ENCODE results near the gene CSN3. TPM values are rescaled to one million over a fixed set of nuclear protein-coding genes. Genes with fewer than 3 reads are reported as not detected.
"Not testable (repeated sequence)": the region's sequence is repeated elsewhere in the genome, so short reads cannot be mapped to it uniquely, and the experiment has no call there.

CSN3 gene
- total and polyA plus RNA-seq, 2 donors: 0.43 TPM; not detected in 1

GRCh38 chr4:70221818-70222217, 20.6 kb upstream of the CSN3 start:
- not testable (repeated sequence) for H3K9me3 ChIP-seq (ENCODE audit: control insufficient read depth in 2 of 2, insufficient read depth in 1 of 2, low read length in 1 of 2); H3K4me1 ChIP-seq (ENCODE audit: control insufficient read depth in 2 of 2, insufficient read depth in 2 of 2, low read length in 2 of 2); DNase-seq (ENCODE audit: low read depth in 6 of 9, low spot score in 9 of 9); H3K27me3 ChIP-seq (ENCODE audit: control insufficient read depth in 2 of 2, insufficient read depth in 1 of 2, low read length in 1 of 2); H3K27ac ChIP-seq (ENCODE audit: low read depth in 1 of 2, low read length in 1 of 2); H3K36me3 ChIP-seq (ENCODE audit: control insufficient read depth in 2 of 2, insufficient read depth in 2 of 2, low read length in 1 of 2); H3K4me3 ChIP-seq (ENCODE audit: low read length in 2 of 2)

- Histone ChIP-seq H3K27ac (ENCODE audit: low read depth in 1 of 2, low read length in 1 of 2) (no peak within 1 kb of the TSS), H3K4me3 (ENCODE audit: low read length in 2 of 2) (no peak within 1 kb of the TSS), H3K27me3 (ENCODE audit: control insufficient read depth in 2 of 2, insufficient read depth in 1 of 2, low read length in 1 of 2) (no peaks in the 10 kb centered on the region), H3K9me3 (ENCODE audit: control insufficient read depth in 2 of 2, insufficient read depth in 1 of 2, low read length in 1 of 2) (no peaks in the 10 kb centered on the region), H3K4me1 (ENCODE audit: control insufficient read depth in 2 of 2, insufficient read depth in 2 of 2, low read length in 2 of 2) (no peaks in the 10 kb centered on the region), H3K36me3 (ENCODE audit: control insufficient read depth in 2 of 2, insufficient read depth in 2 of 2, low read length in 1 of 2) (no peaks in the 10 kb centered on the region)
- 86% methylated on average over 2 of the region's 2 CpGs for WGBS
- DNase-seq (ENCODE audit: low read depth in 6 of 9, low spot score in 9 of 9): no peak
These were observed 16.6 kb upstream of the CSN3 start, which contains the start of gene FDCSP for GRCh38 chr4:70225824-70226223. FDCSP (plus strand) TSS chr4:70226124; CDS start chr4:70231195, 5,071 bp downstream.

DNA sequence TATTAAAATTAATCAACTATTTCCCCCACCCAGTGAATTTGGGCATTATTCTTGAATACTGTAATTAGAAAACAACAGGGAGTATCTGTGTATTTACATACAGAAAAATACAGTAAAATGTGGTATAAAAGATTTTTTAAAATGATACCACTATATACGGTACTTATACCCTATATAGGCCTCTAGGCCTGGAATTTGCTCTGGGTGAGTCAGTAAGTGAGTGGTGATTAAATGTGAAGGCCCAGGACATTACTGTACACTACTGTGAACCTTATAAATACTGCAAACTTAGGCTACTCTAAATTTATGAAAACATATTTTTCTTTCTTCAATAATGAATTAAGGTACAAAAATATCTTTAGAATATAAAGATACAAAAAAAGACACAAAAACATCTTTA, 6.3 kb upstream of the CSN3 start:
- WGBS: 91% methylated on average over 1 of the region's 1 CpG
- Histone ChIP-seq H3K9me3 (ENCODE audit: control insufficient read depth in 2 of 2, insufficient read depth in 1 of 2, low read length in 1 of 2) (no peaks in the 10 kb centered on the region), H3K27me3 (ENCODE audit: control insufficient read depth in 2 of 2, insufficient read depth in 1 of 2, low read length in 1 of 2) (no peaks in the 10 kb centered on the region), H3K4me1 (ENCODE audit: control insufficient read depth in 2 of 2, insufficient read depth in 2 of 2, low read length in 2 of 2) (no peaks in the 10 kb centered on the region), H3K36me3 (ENCODE audit: control insufficient read depth in 2 of 2, insufficient read depth in 2 of 2, low read length in 1 of 2) (no peaks in the 10 kb centered on the region), H3K27ac (ENCODE audit: low read depth in 1 of 2, low read length in 1 of 2) (no peak overlapping the region), H3K4me3 (ENCODE audit: low read length in 2 of 2) (no peak overlapping the region)
- DNase-seq (ENCODE audit: low read depth in 6 of 9, low spot score in 9 of 9): no peak

- Histone ChIP-seq H3K9me3 (ENCODE audit: control insufficient read depth in 2 of 2, insufficient read depth in 1 of 2, low read length in 1 of 2) (no peaks in the 10 kb centered on the region), H3K4me3 (ENCODE audit: low read length in 2 of 2) (no peak overlapping the region), H3K27me3 (ENCODE audit: control insufficient read depth in 2 of 2, insufficient read depth in 1 of 2, low read length in 1 of 2) (no peaks in the 10 kb centered on the region), H3K36me3 (ENCODE audit: control insufficient read depth in 2 of 2, insufficient read depth in 2 of 2, low read length in 1 of 2) (no peaks in the 10 kb centered on the region), H3K27ac (ENCODE audit: low read depth in 1 of 2, low read length in 1 of 2) (no peak overlapping the region), H3K4me1 (ENCODE audit: control insufficient read depth in 2 of 2, insufficient read depth in 2 of 2, low read length in 2 of 2) (no peaks in the 10 kb centered on the region)
- no peak for DNase-seq (ENCODE audit: low read depth in 6 of 9, low spot score in 9 of 9)
- 54% methylated on average over 3 of the region's 3 CpGs for WGBS
These were observed 3.1 kb upstream of the CSN3 start for GRCh38 chr4:70239131-70239883.

DNA sequence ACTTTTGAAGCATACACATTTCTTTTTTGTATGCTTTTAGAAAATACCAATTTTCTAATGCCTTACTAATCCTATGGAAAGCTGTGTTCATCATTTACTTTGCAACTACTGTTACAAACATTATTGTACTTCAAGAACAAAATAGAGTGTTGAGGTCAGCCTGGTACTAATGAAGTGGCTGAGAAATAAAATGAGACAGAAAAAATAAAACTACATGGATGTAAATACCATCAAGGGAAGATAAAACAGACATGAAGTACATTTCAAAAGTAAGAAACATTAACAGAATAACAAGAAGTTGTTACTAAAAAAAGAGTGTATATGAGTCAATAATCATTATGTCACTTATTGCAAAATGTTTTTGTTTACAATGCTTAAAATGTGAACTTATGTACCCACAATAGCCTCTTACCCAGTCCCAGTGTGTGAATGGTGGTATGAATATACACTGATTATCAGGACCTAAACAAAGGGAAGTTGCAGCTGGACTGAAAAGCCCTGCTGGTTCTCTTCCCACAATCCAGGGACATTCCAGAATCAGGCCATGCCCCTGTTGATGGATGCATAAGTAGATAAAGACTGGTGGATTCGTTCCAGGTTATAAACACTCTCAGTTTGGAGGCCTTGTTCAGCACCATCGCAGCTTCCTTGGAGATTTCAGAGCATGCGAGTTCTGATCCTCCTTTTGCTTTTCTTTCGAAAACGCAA, 2.4 kb upstream of the CSN3 start:
- 80% methylated on average over 5 of the region's 5 CpGs for whole genome bisulfite sequencing
- Histone ChIP-seq H3K9me3 (ENCODE audit: control insufficient read depth in 2 of 2, insufficient read depth in 1 of 2, low read length in 1 of 2) (no peaks in the 10 kb centered on the region), H3K27ac (ENCODE audit: low read depth in 1 of 2, low read length in 1 of 2) (no peak overlapping the region), H3K27me3 (ENCODE audit: control insufficient read depth in 2 of 2, insufficient read depth in 1 of 2, low read length in 1 of 2) (no peaks in the 10 kb centered on the region), H3K4me3 (ENCODE audit: low read length in 2 of 2) (no peak overlapping the region), H3K4me1 (ENCODE audit: control insufficient read depth in 2 of 2, insufficient read depth in 2 of 2, low read length in 2 of 2) (no peaks in the 10 kb centered on the region), H3K36me3 (ENCODE audit: control insufficient read depth in 2 of 2, insufficient read depth in 2 of 2, low read length in 1 of 2) (no peaks in the 10 kb centered on the region)
- no peak for DNase-seq (ENCODE audit: low read depth in 6 of 9, low spot score in 9 of 9)

DNA sequence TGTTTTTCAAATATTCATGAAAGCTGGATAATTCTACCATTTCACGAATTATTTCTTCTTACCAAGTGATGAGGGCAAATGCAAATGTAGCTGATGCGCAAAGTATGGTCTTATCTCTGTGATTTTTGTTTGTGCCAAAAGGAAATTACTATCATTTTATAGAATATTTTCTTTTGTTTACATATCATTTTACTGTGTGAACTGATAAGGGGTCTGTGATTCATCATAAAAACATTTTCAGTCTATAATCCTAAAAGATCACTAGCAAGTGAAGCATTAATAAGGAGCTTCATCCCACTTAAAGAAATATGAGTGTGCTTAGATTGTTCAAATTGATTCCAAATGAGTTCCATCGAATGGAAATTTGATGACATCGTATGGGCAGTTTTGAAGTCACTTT, 694 bp downstream of the CSN3 start:
- 83% methylated on average over 4 of the region's 4 CpGs for WGBS
- Histone ChIP-seq H3K27ac (ENCODE audit: low read depth in 1 of 2, low read length in 1 of 2) (no peak overlapping the region), H3K36me3 (ENCODE audit: control insufficient read depth in 2 of 2, insufficient read depth in 2 of 2, low read length in 1 of 2) (no peaks in the 10 kb centered on the region), H3K4me3 (ENCODE audit: low read length in 2 of 2) (no peak overlapping the region), H3K27me3 (ENCODE audit: control insufficient read depth in 2 of 2, insufficient read depth in 1 of 2, low read length in 1 of 2) (no peaks in the 10 kb centered on the region), H3K9me3 (ENCODE audit: control insufficient read depth in 2 of 2, insufficient read depth in 1 of 2, low read length in 1 of 2) (no peaks in the 10 kb centered on the region), H3K4me1 (ENCODE audit: control insufficient read depth in 2 of 2, insufficient read depth in 2 of 2, low read length in 2 of 2) (no peaks in the 10 kb centered on the region)
- no peak for DNase-seq (ENCODE audit: low read depth in 6 of 9, low spot score in 9 of 9)

DNA sequence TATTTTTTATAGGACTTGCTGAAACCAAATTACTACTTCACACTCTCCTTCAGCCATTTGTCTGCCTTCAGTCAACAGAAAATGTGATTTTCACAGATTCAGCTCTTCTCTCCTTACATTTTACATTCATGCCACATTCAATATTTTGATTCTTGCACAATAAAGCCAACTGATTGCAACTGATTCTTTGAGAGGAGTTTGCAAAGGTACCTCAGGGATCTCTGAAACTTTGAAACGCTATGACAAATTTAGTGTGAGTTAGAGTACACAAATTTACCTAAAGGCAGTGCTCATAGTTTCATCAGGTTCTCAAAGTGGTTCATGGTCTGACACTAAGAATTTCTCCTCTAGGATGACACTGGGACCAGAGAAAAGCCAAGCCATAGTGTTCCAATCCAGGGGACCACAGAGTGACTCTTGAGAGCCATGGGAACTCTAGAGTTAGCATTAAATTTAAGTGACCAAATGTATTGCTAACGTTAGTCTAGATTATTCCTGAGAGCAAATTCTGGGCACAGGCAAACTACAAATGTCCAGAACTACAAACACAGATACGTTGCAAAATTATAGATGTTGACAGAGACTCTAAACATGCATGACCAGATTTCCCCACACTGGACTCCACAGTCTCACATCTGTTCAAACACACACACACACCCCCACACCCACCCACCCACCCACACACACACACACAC, 9.0 kb downstream of the CSN3 start:
- no peak overlapping the region for H3K27ac ChIP-seq (ENCODE audit: low read depth in 1 of 2, low read length in 1 of 2)
- H3K36me3 ChIP-seq (ENCODE audit: control insufficient read depth in 2 of 2, insufficient read depth in 2 of 2, low read length in 1 of 2): no peaks in the 10 kb centered on the region
- no peaks in the 10 kb centered on the region for H3K4me1 ChIP-seq (ENCODE audit: control insufficient read depth in 2 of 2, insufficient read depth in 2 of 2, low read length in 2 of 2)
- no peaks in the 10 kb centered on the region for H3K27me3 ChIP-seq (ENCODE audit: control insufficient read depth in 2 of 2, insufficient read depth in 1 of 2, low read length in 1 of 2)
- DNase-seq (ENCODE audit: low read depth in 6 of 9, low spot score in 9 of 9): no peak
- 91% methylated on average over 3 of the region's 3 CpGs for WGBS
- no peak overlapping the region for H3K4me3 ChIP-seq (ENCODE audit: low read length in 2 of 2)
- H3K9me3 ChIP-seq (ENCODE audit: control insufficient read depth in 2 of 2, insufficient read depth in 1 of 2, low read length in 1 of 2): no peaks in the 10 kb centered on the region

GRCh38 chr4:70251945-70252277, 9.5 kb downstream of the CSN3 start:
- Histone ChIP-seq H3K9me3 (ENCODE audit: control insufficient read depth in 2 of 2, insufficient read depth in 1 of 2, low read length in 1 of 2) (no peaks in the 10 kb centered on the region), H3K4me3 (ENCODE audit: low read length in 2 of 2) (no peak overlapping the region), H3K36me3 (ENCODE audit: control insufficient read depth in 2 of 2, insufficient read depth in 2 of 2, low read length in 1 of 2) (no peaks in the 10 kb centered on the region), H3K4me1 (ENCODE audit: control insufficient read depth in 2 of 2, insufficient read depth in 2 of 2, low read length in 2 of 2) (no peaks in the 10 kb centered on the region), H3K27ac (ENCODE audit: low read depth in 1 of 2, low read length in 1 of 2) (no peak overlapping the region), H3K27me3 (ENCODE audit: control insufficient read depth in 2 of 2, insufficient read depth in 1 of 2, low read length in 1 of 2) (no peaks in the 10 kb centered on the region)
- DNase-seq (ENCODE audit: low read depth in 6 of 9, low spot score in 9 of 9): no peak
- WGBS: 84% methylated on average over 1 of the region's 1 CpG

DNA sequence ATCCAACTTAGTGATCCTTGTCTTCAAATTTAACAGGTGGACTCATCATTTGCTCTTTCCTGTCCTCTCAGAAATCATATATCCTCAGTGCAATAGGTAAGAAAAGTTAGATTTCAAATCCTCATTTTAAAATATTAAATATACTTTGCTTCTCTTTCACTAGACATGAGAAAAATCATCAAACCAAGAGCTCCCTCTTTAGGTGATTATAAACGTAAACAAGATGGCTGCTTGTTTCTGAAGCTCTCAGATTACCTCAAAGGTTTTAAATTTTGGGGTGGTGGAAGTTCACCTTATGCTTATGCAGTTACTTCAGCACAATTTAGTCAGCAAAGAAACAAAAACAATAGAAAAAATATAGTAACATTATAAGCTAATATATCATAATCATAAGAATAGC, 27.3 kb downstream of the CSN3 start:
- Histone ChIP-seq H3K27ac (ENCODE audit: low read depth in 1 of 2, low read length in 1 of 2) (no peak overlapping the region), H3K36me3 (ENCODE audit: control insufficient read depth in 2 of 2, insufficient read depth in 2 of 2, low read length in 1 of 2) (no peaks in the 10 kb centered on the region), H3K4me3 (ENCODE audit: low read length in 2 of 2) (no peak overlapping the region), H3K27me3 (ENCODE audit: control insufficient read depth in 2 of 2, insufficient read depth in 1 of 2, low read length in 1 of 2) (no peaks in the 10 kb centered on the region), H3K9me3 (ENCODE audit: control insufficient read depth in 2 of 2, insufficient read depth in 1 of 2, low read length in 1 of 2) (no peaks in the 10 kb centered on the region), H3K4me1 (ENCODE audit: control insufficient read depth in 2 of 2, insufficient read depth in 2 of 2, low read length in 2 of 2) (no peaks in the 10 kb centered on the region)
- 21% methylated on average over 1 of the region's 1 CpG for WGBS
- DNase-seq (ENCODE audit: low read depth in 6 of 9, low spot score in 9 of 9): no peak
